ACHN (cell line): ENCODE measurements around the gene BEND3.
"Not testable (repeated sequence)": the region's sequence is repeated elsewhere in the genome, so short reads cannot be mapped to it uniquely, and the experiment has no call there.

ENCODE experiments used
- DNase-seq: peaks from one replicate; pipeline ENCODE4 v3.0.0-alpha.2; 2015
- in situ Hi-C: cut with HindIII; loops from 2 replicates; pipeline ENCODE4 v1.10.0; 2017; ENCODE audit warnings: low sequenced_read_pairs, low pct_ligation_motif_present, low pct_unique_long_range_greater_than_20kb

Gene BEND3

DNA sequence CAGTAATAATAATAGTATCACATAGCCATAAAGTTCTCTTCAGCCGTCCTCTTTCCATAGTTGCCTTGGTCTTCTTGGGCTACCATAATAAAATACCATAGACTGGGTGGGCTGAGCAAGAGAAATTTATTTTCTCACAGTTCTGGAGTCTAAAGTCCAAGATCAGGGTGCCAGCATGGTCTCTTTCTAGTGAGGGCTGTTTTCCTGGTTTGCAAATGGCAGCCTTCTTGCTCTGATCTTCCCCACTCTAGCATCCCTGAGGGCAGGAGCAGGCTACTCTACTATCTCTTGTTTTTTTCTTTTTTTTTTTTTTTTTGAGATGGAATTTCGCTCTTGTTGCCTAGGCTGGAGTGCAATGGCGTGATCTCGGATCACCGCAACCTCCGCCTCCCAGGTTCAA lies 8.2 kb upstream of the BEND3 start:
- no peak for DNase-seq
- in situ Hi-C loops: no loop called here

DNA sequence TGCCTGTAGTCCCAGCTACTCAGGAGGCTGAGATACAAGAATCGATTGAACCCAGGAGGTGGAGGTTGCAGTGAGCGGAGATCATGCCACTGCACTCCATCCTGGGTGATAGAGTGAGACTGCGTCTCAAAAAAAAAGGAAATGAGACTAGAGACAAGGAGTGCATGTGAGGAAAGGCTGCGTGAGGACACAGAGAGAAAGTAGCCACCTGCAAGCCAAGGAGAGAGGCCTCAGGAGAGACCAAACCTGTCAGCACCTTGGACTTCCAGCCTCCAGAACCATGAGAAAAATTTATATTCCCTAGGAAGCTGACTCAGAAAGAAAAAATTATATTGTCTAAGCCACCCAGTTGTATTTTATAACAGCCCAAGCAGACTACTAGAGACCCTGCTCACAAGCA lies 7.4 kb upstream of the BEND3 start:
- in situ Hi-C loops: no loop called here
- DNase-seq: no peak

DNA sequence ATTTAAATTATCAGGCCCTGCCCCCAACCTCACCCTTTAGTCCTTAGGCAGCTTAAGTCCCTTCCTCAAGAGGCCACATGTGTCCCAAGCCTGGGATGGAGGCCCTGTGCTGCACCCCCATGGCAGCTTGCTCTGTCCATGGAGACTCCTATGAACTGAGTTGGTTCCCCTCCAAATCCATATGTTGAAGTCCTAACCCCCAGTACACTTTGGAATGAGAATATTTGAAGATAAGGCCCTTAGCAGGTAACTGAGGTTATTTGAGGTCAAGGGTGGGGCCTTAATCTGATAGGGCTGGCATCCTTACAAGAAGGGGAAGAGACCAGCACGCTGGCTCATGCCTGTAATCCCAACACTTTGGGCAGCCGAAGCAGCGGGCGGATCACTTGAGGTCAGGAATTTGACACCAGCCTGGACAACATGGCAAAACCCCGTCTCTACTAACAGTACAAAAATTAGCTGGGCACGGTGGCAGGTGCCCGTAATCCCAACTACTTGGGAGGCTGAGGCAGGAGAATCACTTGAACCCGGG lies 6.7 kb upstream of the BEND3 start:
- no peak for DNase-seq
- in situ Hi-C loops: no loop called here

DNA sequence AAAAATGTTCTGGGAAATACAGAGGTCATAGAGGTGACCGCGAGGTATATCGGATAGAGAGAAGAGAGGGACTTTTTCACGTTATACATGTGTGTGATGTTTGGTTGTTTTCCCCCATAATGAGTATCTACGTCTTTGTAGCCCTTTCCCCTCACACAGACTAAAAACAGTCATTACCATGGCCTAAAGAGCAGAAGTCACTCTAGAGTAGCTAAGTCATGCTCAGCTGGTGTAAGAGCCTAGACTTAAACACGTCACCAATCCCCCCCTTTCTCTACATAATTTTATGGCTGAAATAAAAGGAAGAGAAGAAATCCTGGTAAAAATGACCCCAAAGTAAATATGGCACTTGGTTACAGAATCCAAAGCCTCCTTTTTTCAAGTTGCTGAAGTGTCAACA lies 6.0 kb upstream of the BEND3 start:
- in situ Hi-C loops: no loop called here
- DNase-seq: no peak

DNA sequence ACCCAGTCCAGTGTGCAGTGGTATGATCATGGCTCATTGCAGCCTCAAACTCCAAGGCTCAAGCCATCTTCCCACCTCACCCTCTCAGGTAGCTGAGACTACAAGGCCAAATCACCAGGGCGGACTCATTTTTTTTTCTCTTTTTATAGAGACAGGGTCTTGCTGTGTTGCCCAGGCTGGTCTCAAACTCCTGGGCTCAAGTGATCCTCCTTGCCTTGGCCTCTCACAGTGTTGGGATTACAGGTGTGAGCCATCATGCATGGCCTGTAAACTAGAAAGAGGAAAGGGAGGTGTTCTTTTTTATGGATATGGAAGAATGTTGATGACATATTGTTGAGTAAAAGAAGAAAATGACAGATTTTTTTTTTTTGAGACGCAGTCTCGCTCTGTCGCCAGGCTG lies 5.1 kb upstream of the BEND3 start:
- in situ Hi-C loops: no loop called here
- DNase-seq: no peak

DNA sequence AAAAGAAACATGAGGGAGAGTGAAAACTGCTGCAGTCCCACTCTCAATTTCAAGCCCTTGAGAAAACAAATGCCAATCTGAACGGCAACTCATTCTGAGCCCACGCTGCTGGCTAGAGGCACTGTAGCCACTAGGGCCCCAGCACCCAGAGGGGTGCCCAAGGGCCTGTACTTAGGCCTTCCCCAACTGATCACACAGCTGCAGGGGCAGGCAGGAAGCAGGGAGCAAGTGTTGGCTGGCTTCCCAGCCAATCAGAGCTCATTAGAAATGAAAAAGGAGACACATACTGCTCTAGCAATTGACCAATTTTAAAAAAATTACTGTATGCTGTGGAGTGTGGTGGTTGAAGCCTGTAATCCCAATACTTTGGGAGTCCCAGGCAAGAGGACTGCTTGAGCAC lies 3.7 kb upstream of the BEND3 start:
- no peak for DNase-seq
- in situ Hi-C loops: no loop called here

DNA sequence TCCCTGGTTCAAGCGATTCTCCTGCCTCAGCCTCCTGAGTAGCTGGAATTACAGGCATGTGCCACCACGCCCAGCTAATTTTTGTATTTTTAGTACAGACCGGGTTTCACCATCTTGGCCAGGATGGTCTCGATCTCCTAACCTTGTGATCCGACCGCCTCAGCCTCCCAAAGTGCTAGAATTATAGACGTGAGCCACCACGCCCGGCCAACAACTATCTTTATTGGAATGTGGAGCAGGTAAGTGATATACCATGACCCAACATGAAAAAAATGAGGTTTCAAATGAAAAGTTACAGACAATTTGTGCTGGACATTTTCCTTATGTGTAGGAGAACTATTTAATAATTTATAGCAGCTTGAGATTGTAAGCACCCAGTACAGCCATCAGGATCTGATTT lies 3.2 kb upstream of the BEND3 start:
- DNase-seq, in situ Hi-C loops: not testable (repeated sequence)

DNA sequence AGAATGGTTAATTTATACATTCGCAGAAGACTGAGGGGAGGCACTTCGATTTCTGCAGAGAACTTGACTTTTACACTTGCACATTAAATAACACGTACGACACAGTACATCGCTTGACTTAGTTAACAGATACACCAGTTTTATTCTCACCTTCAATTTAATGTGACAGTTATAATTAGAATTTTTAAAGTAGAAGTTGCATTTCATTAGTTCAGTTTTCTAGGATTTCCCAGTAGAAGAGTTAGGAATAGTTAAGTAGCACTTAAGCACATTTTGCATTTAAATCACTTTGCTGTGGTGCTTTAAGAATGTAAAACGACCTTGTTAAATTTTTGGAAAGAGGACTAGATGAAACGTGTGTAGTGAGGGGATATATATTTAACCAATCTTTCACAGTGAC lies 1.6 kb upstream of the BEND3 start:
- no peak for DNase-seq
- in situ Hi-C loops: no loop called here

DNA sequence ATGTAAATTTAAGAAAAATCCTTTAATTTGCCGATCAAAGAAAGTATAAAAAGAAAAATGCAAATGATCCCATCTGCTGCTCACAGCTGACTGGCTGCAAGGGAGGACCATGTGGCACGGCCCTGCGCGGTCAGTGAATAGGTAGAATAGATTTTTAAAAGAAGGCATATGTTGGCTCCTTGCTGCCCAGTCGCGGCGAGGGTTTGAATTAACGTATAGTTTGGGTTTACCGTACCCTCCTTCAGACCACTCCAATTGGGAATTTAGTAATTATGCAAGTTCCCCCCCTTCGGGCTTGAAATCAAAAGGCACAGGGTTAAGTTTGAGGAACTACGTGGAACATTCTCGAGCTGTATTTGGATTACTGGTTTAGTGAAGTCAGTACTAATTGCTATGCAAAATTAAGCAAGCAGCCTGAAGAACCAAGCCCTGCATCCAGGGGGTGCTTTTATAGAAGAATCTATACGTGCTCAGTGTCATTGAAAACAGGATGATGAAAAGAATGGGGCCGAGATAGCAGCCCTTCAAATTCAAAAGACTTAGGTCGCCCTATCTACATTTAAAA lies 1.1 kb upstream of the BEND3 start:
- DNase-seq: peak; percentile 19
- in situ Hi-C loops: no loop called here

DNA sequence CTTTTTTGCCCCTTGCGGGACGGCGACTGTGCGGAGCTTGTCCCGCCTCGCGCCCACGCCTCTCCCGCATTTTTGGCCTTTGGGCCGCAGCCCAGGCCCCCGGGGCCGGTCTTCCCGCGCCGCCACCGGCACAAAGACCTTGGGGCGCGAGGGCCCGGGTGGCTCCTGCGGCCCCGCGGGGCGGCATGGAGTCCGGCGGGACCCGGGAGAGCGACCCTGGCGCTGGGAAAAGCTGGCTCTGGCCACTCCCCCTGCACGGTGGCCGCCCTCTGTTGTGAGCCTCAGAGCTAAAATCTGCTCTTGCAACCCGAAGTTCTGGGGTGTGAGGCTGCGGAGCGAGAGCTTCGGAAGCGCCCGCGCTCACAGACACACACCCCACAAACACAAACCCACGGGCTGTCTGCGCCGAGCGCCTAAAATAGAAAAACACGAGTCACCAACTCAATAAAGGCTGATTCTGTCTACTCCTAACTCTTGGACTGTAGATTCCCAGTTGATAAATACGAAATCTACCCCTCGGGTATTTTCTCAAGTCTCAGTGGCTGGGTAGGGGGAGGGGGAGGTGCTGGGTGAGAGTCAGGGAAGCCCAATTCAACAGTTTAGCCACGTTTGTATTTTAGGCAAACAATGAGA lies 496 bp upstream of the BEND3 start:
- in situ Hi-C loops: no loop called here

DNA sequence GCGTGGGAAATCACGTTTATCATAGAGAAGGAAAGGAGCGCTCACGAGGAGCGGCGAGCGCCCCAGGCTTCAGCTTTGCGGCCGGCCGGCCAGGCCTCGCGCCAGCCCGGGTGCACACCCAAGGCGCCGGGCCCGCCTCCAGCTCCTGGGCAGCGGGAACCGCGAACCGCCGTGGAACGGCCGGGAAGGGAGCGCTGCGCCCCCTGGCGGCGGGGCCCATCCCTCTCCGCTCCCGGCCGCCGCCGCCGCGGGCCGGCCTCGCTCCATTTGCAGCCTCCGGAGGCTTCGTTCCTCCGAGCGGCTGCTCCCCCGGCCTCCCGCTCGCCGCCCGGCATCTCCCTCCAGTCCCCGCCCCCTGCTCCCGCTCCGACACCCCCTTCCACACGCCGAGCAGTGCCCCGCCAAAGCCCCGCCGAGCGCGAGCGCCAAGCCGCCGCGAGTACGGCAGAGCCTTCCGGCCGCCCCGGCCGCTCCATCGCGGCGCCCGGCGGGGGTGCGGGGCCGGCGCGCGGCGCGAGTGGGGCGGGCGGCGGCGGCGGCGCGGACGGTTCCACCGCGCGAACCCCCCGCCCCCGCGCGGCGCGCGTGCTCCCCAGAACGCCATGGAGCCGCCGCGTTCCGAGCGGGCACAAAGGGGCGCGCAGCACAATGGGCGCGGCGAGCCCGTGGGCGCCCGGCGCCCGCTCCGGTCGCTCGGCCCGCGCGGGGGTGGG lies 946 bp downstream of the BEND3 start:
- in situ Hi-C loops: no loop called here
- peak; percentile 85 for DNase-seq

More for the DNA sequence above, 496 bp upstream of the BEND3 start:
- peak; percentile 50 for DNase-seq

DNA sequence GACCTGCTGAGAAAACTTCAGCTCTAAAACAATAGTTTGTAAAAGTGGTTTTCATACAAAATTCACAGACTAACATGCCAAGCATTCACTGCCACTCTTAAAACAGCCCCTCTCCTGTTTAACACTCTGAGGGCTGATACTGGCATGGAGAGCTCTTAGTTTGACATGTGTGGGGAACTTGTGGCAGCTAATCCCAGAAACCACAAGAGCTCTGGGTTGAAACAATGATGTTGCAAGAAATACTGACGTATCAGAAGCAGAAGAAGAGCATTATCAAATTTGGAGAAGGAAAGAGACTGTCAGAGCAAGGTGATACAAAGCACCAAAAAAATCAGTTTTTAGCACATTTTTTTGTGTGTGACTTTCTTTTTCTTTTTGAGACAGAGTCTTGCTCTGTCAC lies 5.1 kb downstream of the BEND3 start:
- in situ Hi-C loops: no loop called here
- DNase-seq: no peak

DNA sequence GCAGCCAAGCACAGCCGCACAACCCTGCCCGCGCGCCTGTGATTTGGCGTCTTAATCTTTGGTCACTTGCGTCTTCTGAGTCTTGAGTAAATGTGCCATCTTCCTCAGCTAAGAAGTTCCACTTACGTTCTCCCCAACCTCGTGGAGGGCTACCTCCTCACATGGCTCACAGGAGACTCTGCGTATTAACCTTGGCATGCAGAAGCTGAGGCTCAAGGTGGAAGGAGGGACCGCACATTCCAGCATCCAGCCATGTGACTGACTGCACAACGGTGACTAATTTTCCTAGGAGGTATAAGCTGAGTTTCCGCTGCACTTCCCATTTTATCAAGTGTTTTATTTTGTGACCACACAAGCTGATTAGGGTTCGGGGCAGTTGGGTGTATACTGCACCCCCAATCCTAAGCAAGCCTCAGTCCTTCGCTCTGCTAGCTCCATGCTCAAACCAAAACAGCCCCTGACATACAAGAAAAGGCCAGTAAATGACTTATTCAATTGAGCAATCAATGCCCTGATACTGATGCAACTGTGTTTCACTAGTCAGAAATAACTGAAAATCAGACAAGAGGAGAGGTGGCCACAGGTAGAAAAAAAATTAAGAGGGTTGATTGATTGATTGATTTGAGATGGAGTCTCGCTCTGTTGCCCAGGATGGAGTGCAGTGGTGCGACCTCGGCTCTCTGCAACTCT lies 7.0 kb downstream of the BEND3 start:
- in situ Hi-C loops: no loop called here
- DNase-seq: no peak

DNA sequence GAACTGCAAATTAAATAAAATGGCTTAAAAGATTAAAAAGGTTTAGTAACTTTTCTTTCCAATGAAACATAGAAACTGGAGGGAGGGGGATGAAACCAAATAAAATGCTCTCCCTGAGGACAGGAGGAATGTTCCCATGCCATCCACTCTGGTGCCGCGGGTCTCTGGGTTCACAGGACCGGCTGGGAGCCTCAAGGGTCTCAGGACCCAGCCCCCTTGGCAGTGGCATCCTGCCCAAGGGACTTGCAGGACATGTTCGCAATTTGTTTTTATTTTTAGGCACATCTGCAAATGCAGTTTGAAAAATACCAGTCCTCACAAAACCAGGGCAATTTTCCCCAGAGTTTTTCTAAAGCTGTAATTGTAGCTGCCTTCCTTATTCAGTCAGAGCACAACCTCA lies 7.5 kb downstream of the BEND3 start:
- in situ Hi-C loops: no loop called here
- DNase-seq: no peak

DNA sequence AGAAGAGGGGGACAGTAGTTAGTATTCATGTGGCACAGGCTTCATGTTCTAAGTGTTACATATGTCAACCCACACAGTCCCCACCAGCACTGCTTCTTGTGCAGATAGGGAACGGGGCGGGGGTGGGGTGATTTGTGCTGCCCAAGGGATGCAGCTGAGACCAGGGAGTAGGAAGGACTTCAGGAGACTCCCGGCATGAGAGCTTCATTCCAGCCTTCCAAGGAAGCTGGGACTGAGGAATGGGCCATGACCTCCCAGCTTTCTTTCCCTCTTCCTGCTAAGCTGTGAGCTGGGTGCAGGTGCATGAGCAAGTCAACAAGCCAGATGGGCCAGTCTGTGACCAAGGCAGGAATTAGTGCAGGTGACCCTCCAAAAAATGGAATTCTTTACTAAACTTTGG lies 9.2 kb downstream of the BEND3 start:
- in situ Hi-C loops: no loop called here
- no peak for DNase-seq

DNA sequence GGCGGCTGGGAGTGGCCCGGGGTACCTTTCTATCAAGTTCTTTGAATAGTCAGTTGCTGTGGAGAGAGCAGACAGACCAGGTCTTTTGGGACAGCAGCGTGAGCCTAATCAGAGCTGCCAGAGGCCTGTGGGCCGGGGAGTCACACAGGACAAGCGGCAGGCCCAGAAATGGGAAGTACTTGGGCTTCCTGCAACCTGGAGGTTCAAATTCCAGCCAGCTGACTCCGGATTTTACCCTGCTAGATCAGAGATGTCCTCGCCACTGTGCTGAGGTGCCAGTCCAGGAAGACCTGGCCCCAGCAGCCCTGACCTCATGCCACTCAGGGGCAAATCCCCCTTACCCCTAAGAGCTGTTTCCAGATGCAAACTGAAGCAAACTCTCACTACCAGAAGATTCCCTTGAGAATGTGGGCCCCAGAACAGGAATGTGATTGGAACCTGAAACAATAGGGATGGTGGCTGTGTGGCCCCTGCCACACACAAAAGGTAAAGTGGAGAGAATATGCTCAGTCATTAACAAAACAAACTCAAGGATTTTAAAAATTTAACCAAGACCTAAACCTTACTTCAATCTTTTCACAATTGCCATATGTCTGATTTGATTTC lies 9.7 kb downstream of the BEND3 start:
- in situ Hi-C loops: no loop called here
- no peak for DNase-seq

DNA sequence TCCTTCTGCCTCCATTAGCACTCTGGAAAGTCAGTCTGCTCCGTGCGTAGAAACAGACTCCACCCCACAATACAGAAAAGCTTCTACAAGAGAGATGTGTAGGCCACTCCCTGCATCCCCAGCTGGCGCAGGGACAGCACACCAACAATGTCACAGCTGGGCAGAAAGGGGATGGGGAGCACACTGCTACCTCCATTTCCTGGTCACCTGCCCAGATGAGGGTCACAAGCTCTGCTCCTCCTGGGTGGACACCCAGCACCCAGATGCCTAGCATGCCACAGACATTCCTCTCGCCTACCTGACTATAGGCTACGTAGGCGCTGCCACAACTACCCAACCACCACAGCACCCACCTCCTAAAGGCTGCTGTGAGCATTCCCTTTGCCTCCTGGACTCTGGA lies 12.2 kb downstream of the BEND3 start:
- in situ Hi-C loops: no loop called here
- no peak for DNase-seq

DNA sequence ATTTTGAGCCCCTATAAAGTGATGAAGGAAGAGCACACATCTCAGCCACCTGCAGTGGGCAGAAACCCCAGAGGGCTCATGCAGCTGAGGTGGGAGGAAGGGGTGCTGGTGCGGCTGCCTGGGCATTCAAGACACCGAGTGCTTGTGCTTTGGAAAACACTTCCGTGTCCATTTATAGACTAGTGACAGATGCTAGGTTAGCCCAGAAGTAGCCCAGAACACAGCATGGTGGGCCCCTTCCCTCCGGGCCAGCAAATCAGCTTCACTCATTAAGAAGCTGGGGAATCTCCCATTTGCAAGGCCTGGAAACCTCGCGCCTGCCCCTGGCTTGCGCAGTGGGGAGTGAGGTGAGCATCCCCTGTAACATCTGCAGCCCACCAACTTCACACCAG lies 12.9 kb downstream of the BEND3 start:
- in situ Hi-C loops: no loop called here
- DNase-seq: no peak
